Measurements from ENCODE around the gene PRKN. TPM values are rescaled to one million over a fixed set of nuclear protein-coding genes. Genes with fewer than 3 reads are reported as not detected.

Gene PRKN
- total RNA-seq, 1 donor from 2014 or later = 2.8 TPM

- DNase-seq (ENCODE audit: low spot score) = no peak
- H3K4me1 ChIP-seq = peaks cover 9% of the 10 kb centered on the region
- H3K36me3 ChIP-seq = no peaks in the 10 kb centered on the region
- TF ChIP-seq CTCF (IDR thresholded peaks at IDR 0.05) = no peak
- no peak for TF ChIP-seq EZH2 (IDR thresholded peaks at IDR 0.05)
- TF ChIP-seq EZH2phosphoT487 (IDR thresholded peaks at IDR 0.05) = no peak
- H3K27ac ChIP-seq = no peak overlapping the region
- H3K36me3 Mint-ChIP-seq = no peaks in the 10 kb centered on the region
- no peaks in the 10 kb centered on the region for H3K27me3 ChIP-seq
- no peak overlapping the region for H3K27ac Mint-ChIP-seq
- H3K4me3 Mint-ChIP-seq = no peak overlapping the region
- no peaks in the 10 kb centered on the region for H3F3A ChIP-seq (ENCODE audit: low read depth)
- H3K9me3 ChIP-seq (ENCODE audit: low read depth) = no peaks in the 10 kb centered on the region
- H3K4me3 ChIP-seq = no peak overlapping the region
- no peak overlapping the region for H3K4me2 ChIP-seq
- no peaks in the 10 kb centered on the region for H3K79me2 ChIP-seq (ENCODE audit: low read depth)
- no peak overlapping the region for H2AFZ ChIP-seq (replicated peaks)
- no peak overlapping the region for H3K9ac ChIP-seq
- peaks cover 8% of the 10 kb centered on the region for H3K4me1 Mint-ChIP-seq
- H4K20me1 ChIP-seq (ENCODE audit: low read depth) = no peaks in the 10 kb centered on the region
- H3K9me3 Mint-ChIP-seq = peaks cover 23% of the 10 kb centered on the region
- peaks cover 7% of the 10 kb centered on the region for H3K27me3 Mint-ChIP-seq (ENCODE audit: insufficient read depth, low read depth)
Measured at GRCh38 chr6:161396539-161396938, 1331.0 kb downstream of the PRKN start.

GRCh38 chr6:161395716-161396231 lies 1331.8 kb downstream of the PRKN start:
- Histone ChIP-seq H3F3A (ENCODE audit: low read depth) (no peaks in the 10 kb centered on the region), H3K4me1 (peaks cover 9% of the 10 kb centered on the region), H3K27ac (no peak overlapping the region), H3K27me3 (no peaks in the 10 kb centered on the region), H3K36me3 (no peaks in the 10 kb centered on the region), H3K4me3 (no peak overlapping the region), H3K4me2 (no peak overlapping the region), H3K79me2 (ENCODE audit: low read depth) (no peaks in the 10 kb centered on the region), H3K9ac (no peak overlapping the region), H4K20me1 (ENCODE audit: low read depth) (no peaks in the 10 kb centered on the region), H2AFZ (replicated peaks) (peak overlapping the region; percentile 44), H3K9me3 (ENCODE audit: low read depth) (no peaks in the 10 kb centered on the region)
- Mint-ChIP-seq H3K36me3 (no peaks in the 10 kb centered on the region), H3K27ac (no peak overlapping the region), H3K4me1 (peaks cover 5% of the 10 kb centered on the region), H3K27me3 (ENCODE audit: insufficient read depth, low read depth) (peaks cover 7% of the 10 kb centered on the region), H3K4me3 (no peak overlapping the region), H3K9me3 (peaks cover 22% of the 10 kb centered on the region)
- no peak for TF ChIP-seq CTCF (IDR thresholded peaks at IDR 0.05)
- TF ChIP-seq EZH2 (IDR thresholded peaks at IDR 0.05) = no peak
- TF ChIP-seq EZH2phosphoT487 (IDR thresholded peaks at IDR 0.05) = no peak
- no peak for DNase-seq (ENCODE audit: low spot score)

GRCh38 chr6:161394437-161394836 lies 1333.1 kb downstream of the PRKN start:
- H3K27ac Mint-ChIP-seq = no peak overlapping the region
- no peak overlapping the region for H3K4me3 Mint-ChIP-seq
- TF ChIP-seq CTCF (IDR thresholded peaks at IDR 0.05) (no peak), EZH2phosphoT487 (IDR thresholded peaks at IDR 0.05) (no peak), EZH2 (IDR thresholded peaks at IDR 0.05) (no peak)
- H3K36me3 Mint-ChIP-seq = no peaks in the 10 kb centered on the region
- no peak for DNase-seq (ENCODE audit: low spot score)
- Histone ChIP-seq H3K36me3 (no peaks in the 10 kb centered on the region), H4K20me1 (ENCODE audit: low read depth) (no peaks in the 10 kb centered on the region), H3K27ac (no peak overlapping the region), H3F3A (ENCODE audit: low read depth) (no peaks in the 10 kb centered on the region), H2AFZ (replicated peaks) (peak overlapping the region; percentile 35), H3K79me2 (ENCODE audit: low read depth) (no peaks in the 10 kb centered on the region), H3K27me3 (no peaks in the 10 kb centered on the region), H3K4me3 (no peak overlapping the region), H3K4me1 (peaks cover 9% of the 10 kb centered on the region), H3K9ac (no peak overlapping the region), H3K9me3 (ENCODE audit: low read depth) (no peaks in the 10 kb centered on the region), H3K4me2 (peak overlapping the region; percentile 10)
- H3K27me3 Mint-ChIP-seq (ENCODE audit: insufficient read depth, low read depth) = peaks cover 7% of the 10 kb centered on the region
- peaks cover 17% of the 10 kb centered on the region for H3K9me3 Mint-ChIP-seq
- peaks cover 3% of the 10 kb centered on the region for H3K4me1 Mint-ChIP-seq

All from neural progenitor cell (in vitro differentiated cells).